Prostate gland (tissue), 2 donors: ENCODE data around the gene ABCA7. TPM values are rescaled to one million over a fixed set of nuclear protein-coding genes. Genes with fewer than 3 reads are reported as not detected.

Source experiments
- DNase-seq: peaks from one replicate; pipeline ENCODE4 v3.0.0-alpha.2; 2019; ENCODE audit warnings: low spot score
- H3K27ac ChIP-seq, 2 donors: fragments of 200-600 bp; sonication (generic); 2 replicates each; pipeline ENCODE4 v1.5.1; 2017 to 2019
- H3K27me3 ChIP-seq: fragments of 200-600 bp; sonication (generic); replicated peaks from 2 replicates; pipeline ENCODE4 v1.5.1; 2019; ENCODE audit not compliant: insufficient read depth
- H3K36me3 ChIP-seq, 2 donors: fragments of 200-600 bp; sonication (generic); 1 replicate in 1 of 2; 2 replicates in 1 of 2; pipeline versions ENCODE4 v1.5.1 to v1.8.1; 2017 to 2019
- H3K4me1 ChIP-seq: fragments of 200-600 bp; sonication (generic); replicated peaks from 2 replicates; pipeline ENCODE4 v1.5.1; 2019
- H3K4me3 ChIP-seq, 2 donors: fragments of 200-600 bp; sonication (generic); 2 replicates each; pipeline ENCODE4 v1.5.1; 2017 to 2019
- H3K9me3 ChIP-seq: fragments of 200-600 bp; sonication (generic); 2 replicates; pipeline ENCODE4 v1.5.1; 2017
- CTCF ChIP-seq, 4 experiments: fragments of 200-600 bp in 2 of 4; fragments of 450-650 bp in 2 of 4; sonication (generic) in 2 of 4; IDR thresholded peaks; 1 replicate in 3 of 4; 2 replicates in 1 of 4; pipeline ENCODE4 v1.5.1; 2016 to 2019; ENCODE audit warnings: antibody characterized with exemption in 4 of 4, mild to moderate bottlenecking in 2 of 4, moderate library complexity in 2 of 4
- POLR2A ChIP-seq: fragments of 450-650 bp; IDR thresholded peaks from one replicate; pipeline ENCODE4 v1.6.1; 2016; ENCODE audit warnings: antibody characterized with exemption, mild to moderate bottlenecking
- POLR2AphosphoS5 ChIP-seq: sonication (generic); formaldehyde crosslinking; IDR thresholded peaks from one replicate; pipeline ENCODE4 v1.6.1; 2017; ENCODE audit warnings: antibody characterized with exemption
- WGBS: methylation state at CpG from one replicate; pipeline ENCODE4 v1.1.5; 2018; 5-methylcytosine and 5-hydroxymethylcytosine counted together
- intact Hi-C: fragments of 100-400 bp; cut with DNase I; formaldehyde crosslinking; loops from one replicate; pipeline ENCODE4 v1.14.2; 2022
- total RNA-seq, 2 donors: library from RNA; depleted of rRNA; stranded (reverse); fragments of >200 nt; gene quantifications; one replicate each; pipeline ENCODE4 v1.1.0, GENCODE V29; 2016

The ABCA7 gene
- total RNA-seq, 2 donors from 2014 or later: 16.2 to 25.1 TPM

GRCh38 chr19:1089126-1089771 lies 49.3 kb downstream of the ABCA7 start:
- H3K4me3 ChIP-seq: no peak overlapping the region
- no peak overlapping the region for H3K27ac ChIP-seq
- H3K27me3 ChIP-seq: no peaks in the 10 kb centered on the region
- peaks cover 7% of the 10 kb centered on the region for H3K4me1 ChIP-seq
- H3K9me3 ChIP-seq: no peaks in the 10 kb centered on the region
- H3K36me3 ChIP-seq: peaks cover 0 to 10% of the 10 kb centered on the region in 2 donors
- 94% methylated on average over 32 of the region's 32 CpGs for WGBS
- no peak for DNase-seq
- intact Hi-C loops: no loop called here
- TF ChIP-seq CTCF (IDR thresholded peaks at IDR 0.05): no peak
- no peak for TF ChIP-seq POLR2A
- no peak for TF ChIP-seq POLR2AphosphoS5

GRCh38 chr19:1089891-1090290 lies 50.0 kb downstream of the ABCA7 start:
- Histone ChIP-seq H3K9me3 (no peaks in the 10 kb centered on the region), H3K27me3 (no peaks in the 10 kb centered on the region), H3K4me3 (no peak overlapping the region), H3K27ac (no peak overlapping the region), H3K36me3 (peaks cover 0 to 10% of the 10 kb centered on the region in 2 donors), H3K4me1 (peaks cover 7% of the 10 kb centered on the region)
- intact Hi-C loops: no loop called here
- no peak for DNase-seq
- no peak for TF ChIP-seq POLR2A
- no peak for TF ChIP-seq POLR2AphosphoS5
- no peak for TF ChIP-seq CTCF (IDR thresholded peaks at IDR 0.05)
- WGBS: 76% methylated on average over 20 of the region's 22 CpGs

- H3K4me3 ChIP-seq: no peak overlapping the region
- no peak for DNase-seq
- intact Hi-C loops: no loop called here
- peaks cover 7% of the 10 kb centered on the region for H3K4me1 ChIP-seq
- H3K27me3 ChIP-seq: no peaks in the 10 kb centered on the region
- H3K27ac ChIP-seq: no peak overlapping the region
- H3K36me3 ChIP-seq: peaks cover 0 to 10% of the 10 kb centered on the region in 2 donors
- TF ChIP-seq CTCF (IDR thresholded peaks at IDR 0.05) (no peak), POLR2A (no peak), POLR2AphosphoS5 (no peak)
- no peaks in the 10 kb centered on the region for H3K9me3 ChIP-seq
- 94% methylated on average over 38 of the region's 38 CpGs for WGBS
Measured at GRCh38 chr19:1090731-1091543, 51.0 kb downstream of the ABCA7 start.

- TF ChIP-seq POLR2A (no peak), POLR2AphosphoS5 (no peak)
- Histone ChIP-seq H3K9me3 (no peaks in the 10 kb centered on the region), H3K27me3 (no peaks in the 10 kb centered on the region), H3K27ac (no peak overlapping the region), H3K4me1 (peaks cover 7% of the 10 kb centered on the region), H3K4me3 (no peak overlapping the region), H3K36me3 (peaks cover 0 to 10% of the 10 kb centered on the region in 2 donors)
- intact Hi-C loops: no loop called here
- WGBS: 88% methylated on average over 18 of the region's 27 CpGs
- DNase-seq: no peak
Measured at GRCh38 chr19:1091544-1092175, 51.8 kb downstream of the ABCA7 start.

GRCh38 chr19:1093330-1093729 lies 53.4 kb downstream of the ABCA7 start:
- H3K9me3 ChIP-seq: no peaks in the 10 kb centered on the region
- H3K4me3 ChIP-seq: no peak overlapping the region
- H3K4me1 ChIP-seq: peaks cover 7% of the 10 kb centered on the region
- no peak for DNase-seq
- intact Hi-C loops: no loop called here
- TF ChIP-seq POLR2A (no peak), POLR2AphosphoS5 (no peak), CTCF (IDR thresholded peaks at IDR 0.05) (no peak)
- 86% methylated on average over 15 of the region's 15 CpGs for WGBS
- H3K27me3 ChIP-seq: no peaks in the 10 kb centered on the region
- no peak overlapping the region for H3K27ac ChIP-seq
- H3K36me3 ChIP-seq: peaks cover 0 to 10% of the 10 kb centered on the region in 2 donors
